ENCODE measurements around the gene LRRC41.

- TF ChIP-seq CTCF (IDR thresholded peaks at IDR 0.05) (no peak), EP300 (IDR thresholded peaks at IDR 0.05) (no peak), POLR2AphosphoS5 (IDR thresholded peaks at IDR 0.05) (no peak), POLR2A (IDR thresholded peaks at IDR 0.05) (no peak)
These were observed 17.5 kb downstream of the LRRC41 start for GRCh38 chr1:46285730-46286477.
